Measurements from ENCODE around the gene NPAS2. TPM values are rescaled to one million over a fixed set of nuclear protein-coding genes. Genes with fewer than 3 reads are reported as not detected.

The NPAS2 gene
- total RNA-seq, 4 donors from 2014 or later = 63.0 to 134 (median 115) TPM

DNA sequence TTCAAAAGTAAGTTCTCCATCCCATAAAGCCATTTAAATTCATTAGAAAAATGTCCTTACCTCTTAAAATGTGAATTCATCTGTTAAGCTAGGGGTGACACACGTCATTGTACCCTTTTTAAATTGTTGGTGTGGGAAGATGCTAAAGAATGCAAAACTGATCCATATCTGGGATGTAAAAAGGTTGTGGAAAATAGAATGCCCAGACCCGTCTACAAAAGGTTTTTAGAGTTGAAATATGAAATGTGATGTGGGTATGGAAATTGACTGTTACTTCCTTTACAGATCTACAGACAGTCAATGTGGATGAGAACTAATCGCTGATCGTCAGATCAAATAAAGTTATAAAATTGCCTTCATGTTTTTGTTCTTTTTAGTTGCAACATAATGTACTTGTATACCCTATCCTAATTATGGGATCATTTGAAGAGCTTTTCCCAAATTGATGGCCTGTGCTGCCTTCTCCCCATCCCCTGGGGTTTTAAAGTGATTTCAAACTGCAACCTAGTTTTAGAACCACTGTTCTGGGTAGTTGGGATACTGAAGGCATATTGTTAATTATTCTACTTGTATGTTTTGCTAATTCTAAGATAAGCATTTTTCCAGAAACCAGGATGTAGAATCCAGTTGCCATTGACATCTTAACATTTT is 186.3 kb downstream of the NPAS2 start:
- no peak for DNase-seq
- TF ChIP-seq POLR2A (IDR thresholded peaks at IDR 0.05) (no peak), EP300 (IDR thresholded peaks at IDR 0.05; ENCODE audit: low read depth) (no peak)
- no peaks in the 10 kb centered on the region for H3K9me3 ChIP-seq
- H3K27me3 ChIP-seq = no peaks in the 10 kb centered on the region
- 52 to 76% methylated on average over 3 to 4 of the region's 4 CpGs for WGBS, 2 donors (ENCODE audit: low coverage in 1 of 2)
- peaks cover 0 to 49% (median 23%) of the 10 kb centered on the region in 4 donors for H3K36me3 ChIP-seq
- intact Hi-C loops (cut with DNase I; ENCODE audit: low total_unique reads) = no loop called here
- peaks cover 9 to 34% (median 20%) of the 10 kb centered on the region in 4 donors for H3K4me1 ChIP-seq
- no peak overlapping the region for H3K4me3 ChIP-seq
- H3K27ac ChIP-seq = no peak overlapping the region
- in situ Hi-C loops (cut with MboI; ENCODE audit: low pct_ligation_motif_present in 1 of 4, low pct_unique_long_range_greater_than_20kb in 1 of 4, low sequenced_read_pairs in 3 of 4) = loop anchor here in 2 of 4 donors (25.0 kb wide), 1 partner anchor 206 kb away; no protein-coding TSS in a partner anchor

- WGBS, 2 donors (ENCODE audit: low coverage in 1 of 2) = 81 to 83% methylated on average over 1 to 11 of the region's 11 CpGs
- H3K27me3 ChIP-seq = no peaks in the 10 kb centered on the region
- H3K9me3 ChIP-seq = no peaks in the 10 kb centered on the region
- no peak for DNase-seq
- peaks cover 9 to 29% (median 17%) of the 10 kb centered on the region in 4 donors for H3K4me1 ChIP-seq
- intact Hi-C loops (cut with DNase I; ENCODE audit: low total_unique reads) = no loop called here
- H3K36me3 ChIP-seq = peaks cover 0 to 54% (median 23%) of the 10 kb centered on the region in 4 donors
- in situ Hi-C loops (cut with MboI; ENCODE audit: low pct_ligation_motif_present in 1 of 4, low pct_unique_long_range_greater_than_20kb in 1 of 4, low sequenced_read_pairs in 3 of 4) = loop anchor here in 2 of 4 donors (25.0 kb wide), 1 partner anchor 205 kb away; no protein-coding TSS in a partner anchor
- H3K27ac ChIP-seq = no peak overlapping the region
- TF ChIP-seq EP300 (IDR thresholded peaks at IDR 0.05; ENCODE audit: low read depth) = no peak
- no peak for TF ChIP-seq POLR2AphosphoS5 (IDR thresholded peaks at IDR 0.05)
- TF ChIP-seq POLR2A (IDR thresholded peaks at IDR 0.05) = no peak
- no peak for TF ChIP-seq CTCF (IDR thresholded peaks at IDR 0.05)
- H3K4me3 ChIP-seq = no peak overlapping the region
These were observed 187.7 kb downstream of the NPAS2 start for GRCh38 chr2:101007415-101008345.

GRCh38 chr2:101011152-101011551 is 191.2 kb downstream of the NPAS2 start:
- Histone ChIP-seq H3K9me3 (no peaks in the 10 kb centered on the region), H3K27me3 (no peaks in the 10 kb centered on the region), H3K4me1 (peaks cover 0 to 10% (median 0%) of the 10 kb centered on the region in 4 donors), H3K27ac (no peak overlapping the region), H3K4me3 (no peak overlapping the region), H3K36me3 (peaks cover 0 to 31% (median 12%) of the 10 kb centered on the region in 4 donors)
- no peak for DNase-seq
- in situ Hi-C loops (cut with MboI; ENCODE audit: low pct_ligation_motif_present in 1 of 4, low pct_unique_long_range_greater_than_20kb in 1 of 4, low sequenced_read_pairs in 3 of 4) (loop anchor here in 3 of 4 donors (5.0 to 25.0 kb wide), 3 partner anchors 141 to 201 kb away; partner anchors contain the start of gene TBC1D8 (in 2 of the 3)), intact Hi-C loops (cut with DNase I; ENCODE audit: low total_unique reads) (loop anchor here (2.0 kb wide), 1 partner anchor 142 kb away; no protein-coding TSS in a partner anchor)
- TF ChIP-seq POLR2A (IDR thresholded peaks at IDR 0.05) = no peak
- TF ChIP-seq POLR2AphosphoS5 (IDR thresholded peaks at IDR 0.05) = no peak
- no peak for TF ChIP-seq EP300 (IDR thresholded peaks at IDR 0.05; ENCODE audit: low read depth)
- no peak for TF ChIP-seq CTCF (IDR thresholded peaks at IDR 0.05)
- WGBS, 2 donors (ENCODE audit: low coverage in 1 of 2) = 84% methylated on average over 10 of the region's 10 CpGs; no CpG with 5 or more reads in 1 of the 2 donors

- Histone ChIP-seq H3K27ac (no peak overlapping the region), H3K27me3 (no peaks in the 10 kb centered on the region), H3K4me3 (no peak overlapping the region), H3K36me3 (peaks cover 0 to 21% (median 8%) of the 10 kb centered on the region in 4 donors), H3K9me3 (no peaks in the 10 kb centered on the region), H3K4me1 (peaks cover 0 to 10% (median 0%) of the 10 kb centered on the region in 4 donors)
- no peak for DNase-seq
- TF ChIP-seq POLR2A (IDR thresholded peaks at IDR 0.05) (no peak), EP300 (IDR thresholded peaks at IDR 0.05; ENCODE audit: low read depth) (no peak), CTCF (IDR thresholded peaks at IDR 0.05) (no peak), POLR2AphosphoS5 (IDR thresholded peaks at IDR 0.05) (no peak)
- WGBS, 2 donors (ENCODE audit: low coverage in 1 of 2) = 51 to 52% methylated on average over 8 of the region's 8 CpGs
- intact Hi-C loops (cut with DNase I; ENCODE audit: low total_unique reads) (loop anchor here (2.0 kb wide), 1 partner anchor 193 kb away; no protein-coding TSS in a partner anchor), in situ Hi-C loops (cut with MboI; ENCODE audit: low pct_ligation_motif_present in 1 of 4, low pct_unique_long_range_greater_than_20kb in 1 of 4, low sequenced_read_pairs in 3 of 4) (loop anchor here in 3 of 4 donors (5.0 to 25.0 kb wide), 3 partner anchors 140 to 200 kb away; partner anchors contain the start of gene TBC1D8 (in 2 of the 3))
These were observed 192.2 kb downstream of the NPAS2 start for GRCh38 chr2:101012054-101012705.

Data from transverse colon (tissue), 4 donors.